Stimulated activated CD4-positive, alpha-beta T cell treated with anti-CD3 and anti-CD28 coated beads, Interleukin-4, amount 100 ng/mL, for 1 hour (primary cell): Measurements from ENCODE around the gene FGF14.
A peak's percentile ranks its signal among the peaks of the same experiment; 100 is the strongest.

ENCODE experiments used
- DNase-seq: peaks from one replicate; pipeline ENCODE4 v3.0.0-alpha.2; 2020

Gene FGF14

GRCh38 chr13:102401766-102402165 is at the start of gene FGF14:
Gene FGF14 (minus strand): TSS chr13:102402048.
- DNase-seq = no peak

- no peak for DNase-seq
Observed at GRCh38 chr13:102443249-102443648, 41.4 kb upstream of the FGF14 start.

- no peak for DNase-seq
Observed at GRCh38 chr13:102441085-102441484, 39.2 kb upstream of the FGF14 start.

- no peak for DNase-seq
Observed at GRCh38 chr13:102440259-102440936, 38.5 kb upstream of the FGF14 start.

DNA sequence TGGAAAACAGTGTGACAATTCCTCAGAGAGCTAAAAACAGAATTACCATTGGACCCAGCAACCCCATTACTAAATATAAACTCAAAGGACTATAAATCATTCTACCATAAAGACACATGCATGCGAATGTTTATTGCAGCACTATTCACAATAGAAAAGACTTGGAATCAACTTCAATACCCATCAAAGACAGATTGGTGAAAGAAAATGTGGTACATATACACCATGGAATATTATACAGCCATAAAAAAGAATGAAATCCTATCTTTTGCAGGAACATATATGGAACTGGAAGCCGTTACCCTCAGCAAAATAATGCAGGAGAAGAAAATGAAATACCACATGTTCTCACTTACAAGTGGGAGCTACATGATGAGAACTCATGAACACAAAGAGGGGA is 20.8 kb upstream of the FGF14 start:
- no peak for DNase-seq

GRCh38 chr13:102405499-102406100 is 3.8 kb upstream of the FGF14 start:
- no peak for DNase-seq

GRCh38 chr13:102402290-102402689 is 442 bp upstream of the FGF14 start:
- DNase-seq = peak; percentile 28

- DNase-seq = no peak
Observed at GRCh38 chr13:102401265-102401664, 583 bp downstream of the FGF14 start.

GRCh38 chr13:102400675-102401145 is 1.1 kb downstream of the FGF14 start:
- peak; percentile 6 for DNase-seq

DNA sequence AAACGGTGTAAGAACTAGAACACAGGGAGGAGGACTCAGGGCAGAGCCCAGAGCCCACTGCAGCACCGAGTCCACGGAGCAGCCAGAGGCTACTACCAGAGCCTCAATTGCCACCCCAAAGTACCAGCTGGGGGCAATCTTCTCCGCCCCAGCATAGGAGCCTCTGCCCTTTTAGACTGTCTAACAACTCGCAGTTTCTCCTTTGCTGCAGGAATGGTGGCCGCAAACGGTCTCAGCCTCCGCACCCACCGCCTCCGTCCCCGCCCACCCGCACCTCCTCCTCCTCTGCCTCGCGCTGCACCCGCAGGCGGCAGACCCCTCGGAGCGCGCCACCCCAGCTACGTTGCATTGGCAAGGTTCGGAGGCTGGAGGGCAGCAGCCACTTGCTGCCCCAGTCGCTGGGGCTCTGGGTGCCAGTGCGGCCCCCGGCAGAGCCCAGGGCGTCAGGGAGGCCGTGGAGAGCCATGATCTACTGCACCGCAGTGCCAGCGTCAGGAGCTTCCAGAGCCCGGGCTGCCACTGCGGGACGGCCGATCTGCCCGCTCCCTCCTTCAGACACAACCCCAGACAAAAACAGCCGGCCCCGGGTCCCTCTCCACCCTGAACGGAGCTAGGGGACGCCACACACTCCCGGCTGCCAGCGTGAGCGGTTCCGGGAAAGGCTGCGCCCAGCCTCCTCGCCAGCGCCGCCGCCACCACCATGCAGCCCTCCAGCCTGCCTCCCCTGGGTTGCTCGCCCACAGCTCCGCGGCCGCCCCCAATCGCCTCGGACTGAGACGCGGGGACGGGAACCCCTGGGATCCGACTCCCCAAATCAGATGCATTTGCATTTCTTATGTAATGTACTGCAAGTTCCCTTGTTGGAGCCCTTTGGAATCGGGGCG is 1.8 kb downstream of the FGF14 start:
- DNase-seq = peak; percentile 17

DNA sequence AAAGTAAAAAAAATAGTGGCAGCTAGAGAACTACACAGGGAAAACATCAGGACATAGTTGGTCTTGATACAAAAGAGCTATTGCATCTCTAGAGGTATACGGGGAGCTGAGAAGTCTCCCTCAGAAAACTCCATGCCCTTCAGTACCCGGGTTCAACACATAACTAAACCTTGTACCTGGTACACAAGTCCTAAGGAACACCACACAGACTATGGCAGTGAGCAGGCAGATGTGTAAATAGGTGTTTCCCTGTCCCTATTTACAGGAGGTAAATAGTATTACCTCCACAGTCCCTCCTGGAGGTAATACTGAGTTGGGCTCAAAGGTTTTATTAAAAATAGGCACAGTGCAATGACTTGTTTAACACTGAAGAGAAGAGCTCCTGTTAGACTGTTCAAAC is 5.9 kb downstream of the FGF14 start:
- no peak for DNase-seq

GRCh38 chr13:102395174-102395573 is 6.7 kb downstream of the FGF14 start:
- DNase-seq = no peak

GRCh38 chr13:102394158-102395053 is 7.4 kb downstream of the FGF14 start:
- peak; percentile 97 for DNase-seq

DNA sequence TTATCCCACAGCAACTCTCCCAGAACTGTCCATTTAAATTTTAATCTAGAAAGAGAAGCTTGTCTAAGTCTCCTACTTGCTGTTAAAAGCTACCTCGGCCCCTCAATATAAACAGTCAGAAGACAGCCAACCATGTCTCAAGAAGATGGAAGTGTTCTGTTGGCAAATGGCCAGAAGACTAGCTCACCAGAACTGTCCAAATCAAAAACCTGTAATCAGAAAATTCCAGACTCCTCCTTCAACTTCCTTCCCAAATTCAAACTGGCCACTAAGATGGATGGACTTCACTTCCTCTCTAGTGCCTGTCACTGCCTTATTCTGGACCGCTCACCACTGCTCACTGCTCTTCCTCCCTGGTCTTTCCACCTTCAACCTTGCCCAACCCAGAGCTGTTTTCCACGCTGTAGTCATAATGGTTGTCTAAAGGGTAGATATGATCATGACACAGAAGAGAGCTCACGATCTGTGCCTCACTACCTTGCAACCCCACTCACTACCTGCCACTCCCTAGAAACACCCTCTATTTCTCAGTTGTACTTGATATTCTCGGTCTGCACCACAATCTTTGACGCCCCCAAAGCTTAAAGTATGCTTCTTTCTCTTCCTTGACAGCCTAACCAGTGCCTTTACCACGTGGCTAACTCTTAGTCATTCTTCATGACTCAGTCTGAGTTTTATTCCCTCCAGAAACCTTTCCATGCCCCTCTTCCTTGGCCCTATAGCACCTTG is 9.2 kb downstream of the FGF14 start:
- DNase-seq = no peak

- no peak for DNase-seq
Observed at GRCh38 chr13:102386461-102386860, 15.4 kb downstream of the FGF14 start.

DNA sequence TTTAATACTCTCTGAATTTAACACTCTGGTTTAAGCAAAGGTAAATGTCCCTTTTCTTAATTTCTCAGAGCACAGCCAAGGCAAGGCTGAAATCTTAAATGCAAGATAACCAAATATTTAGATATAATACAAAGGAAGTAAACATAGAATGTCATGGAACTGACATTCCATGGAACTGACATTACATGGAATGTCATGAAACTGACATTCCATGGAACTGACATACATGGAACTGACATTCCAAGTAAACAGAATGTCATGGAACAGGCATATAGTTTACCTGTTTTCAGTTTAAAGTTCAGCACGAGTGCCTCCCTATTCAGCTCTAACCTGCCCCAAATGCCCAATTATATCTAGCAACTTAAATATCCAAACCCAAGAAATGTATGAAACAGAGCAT is 21.8 kb downstream of the FGF14 start:
- DNase-seq = no peak

DNA sequence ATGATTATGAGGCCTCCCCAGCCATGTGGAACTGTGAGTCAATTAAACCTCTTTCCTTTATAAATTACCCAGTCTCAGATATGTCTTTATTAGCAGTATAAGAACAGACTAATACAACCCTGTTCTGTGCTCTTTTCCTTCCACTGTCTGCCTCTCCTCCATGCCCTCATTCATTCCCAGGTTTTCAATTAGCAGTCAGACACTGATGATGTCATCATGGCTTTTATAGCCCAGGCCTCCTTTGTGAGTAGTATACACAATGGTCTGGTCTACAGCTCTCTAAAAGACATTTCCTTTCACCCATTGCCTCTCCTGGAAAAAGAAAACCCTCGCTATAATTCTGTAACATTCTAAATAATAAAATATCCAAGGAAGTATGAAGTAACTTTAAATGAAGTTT is 25.5 kb downstream of the FGF14 start:
- no peak for DNase-seq

GRCh38 chr13:102374726-102375125 is 27.1 kb downstream of the FGF14 start:
- DNase-seq = no peak

DNA sequence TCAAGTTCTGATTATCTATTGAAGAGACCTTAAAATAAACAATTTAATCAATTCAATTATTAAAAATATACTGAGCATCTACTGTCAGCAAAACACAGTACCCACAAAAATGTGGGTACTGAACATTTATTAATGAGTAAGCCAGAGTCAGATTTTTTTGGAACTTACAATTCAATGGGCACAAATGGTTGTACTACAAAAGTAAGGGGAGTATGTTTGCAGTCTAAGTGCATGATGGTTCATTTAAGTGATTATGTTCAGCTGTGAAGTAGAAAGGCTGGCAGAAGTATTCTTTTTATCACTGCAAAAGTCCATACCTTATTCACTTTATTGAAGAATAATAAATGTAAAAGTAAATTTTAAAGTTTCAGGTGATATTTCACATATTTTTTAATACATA is 27.6 kb downstream of the FGF14 start:
- DNase-seq = no peak

DNA sequence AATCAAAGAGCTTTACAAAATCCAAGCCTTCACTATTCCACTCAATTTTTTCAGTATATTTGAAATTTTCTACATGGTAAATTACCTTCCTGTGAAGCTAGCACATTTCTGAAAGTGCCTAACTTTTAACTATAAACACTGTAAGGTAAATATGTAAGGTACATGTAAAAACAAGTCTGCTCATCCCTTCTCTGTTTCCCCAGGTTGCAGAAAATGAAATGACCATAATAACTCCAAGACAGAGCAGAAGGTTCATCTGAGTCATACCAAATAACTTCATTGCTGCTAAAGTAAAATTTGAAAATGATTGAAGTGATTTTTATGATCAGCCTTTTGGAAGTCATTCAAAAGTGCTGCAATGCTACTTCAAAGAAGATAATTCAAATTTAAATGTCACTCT is 28.6 kb downstream of the FGF14 start:
- no peak for DNase-seq

- no peak for DNase-seq
Observed at GRCh38 chr13:102369302-102369701, 32.5 kb downstream of the FGF14 start.

DNA sequence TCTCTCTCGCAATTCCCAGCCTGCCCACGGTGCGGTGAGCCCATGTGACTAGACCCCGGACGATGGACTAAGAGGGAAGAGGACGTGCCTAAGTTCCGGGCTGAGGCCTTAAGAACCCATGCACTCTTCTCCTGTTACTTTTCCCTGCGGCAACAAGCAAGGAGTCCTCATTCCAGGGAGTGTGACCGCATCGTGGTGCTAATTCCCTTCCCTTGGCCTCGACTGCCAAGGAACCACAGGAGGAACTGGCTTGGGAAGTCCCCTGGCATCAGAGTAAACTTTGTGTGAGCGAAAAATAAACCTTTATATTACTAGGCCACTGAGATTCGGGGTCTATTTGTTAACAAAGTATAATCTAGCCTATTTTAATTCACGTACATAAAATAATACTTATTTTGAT is 34.0 kb downstream of the FGF14 start:
- DNase-seq = no peak
